ENCODE data around the gene TRIM36. TPM values are rescaled to one million over a fixed set of nuclear protein-coding genes. Genes with fewer than 3 reads are reported as not detected.
A peak's percentile ranks its signal among the peaks of the same experiment; 100 is the strongest.

Gene TRIM36
- total RNA-seq, 2 donors from 2014 or later: 26.3 to 26.9 TPM

- Histone ChIP-seq H3K9me3 (no peaks in the 10 kb centered on the region), H3K4me3 (no peak overlapping the region), H3K27me3 (no peaks in the 10 kb centered on the region), H3K36me3 (no peaks in the 10 kb centered on the region), H3K9ac (ENCODE audit: low read depth in 2 of 2, low read length in 2 of 2) (no peak overlapping the region), H3K4me1 (peaks cover 4% of the 10 kb centered on the region), H3K27ac (peak overlapping the region; percentile 72)
- intact Hi-C loops (cut with DNase I): no loop called here
- TF ChIP-seq CTCF (IDR thresholded peaks at IDR 0.05): no peak
- DNase-seq: no peak
Observed at GRCh38 chr5:115189866-115190265, 20.2 kb upstream of the TRIM36 start.

- no peak for DNase-seq
- no peak overlapping the region for H3K27ac ChIP-seq
- no peaks in the 10 kb centered on the region for H3K36me3 ChIP-seq
- no peak overlapping the region for H3K4me3 ChIP-seq
- H3K4me1 ChIP-seq: peaks cover 4% of the 10 kb centered on the region
- no peaks in the 10 kb centered on the region for H3K9me3 ChIP-seq
- intact Hi-C loops (cut with DNase I): no loop called here
- peaks cover 7% of the 10 kb centered on the region for H3K27me3 ChIP-seq
- no peak overlapping the region for H3K9ac ChIP-seq (ENCODE audit: low read depth in 2 of 2, low read length in 2 of 2)
- no peak for TF ChIP-seq CTCF (IDR thresholded peaks at IDR 0.05)
Observed at GRCh38 chr5:115186794-115187193, 17.1 kb upstream of the TRIM36 start.

GRCh38 chr5:115184770-115185169 is 15.1 kb upstream of the TRIM36 start:
- intact Hi-C loops (cut with DNase I): no loop called here
- Histone ChIP-seq H3K27me3 (peaks cover 21% of the 10 kb centered on the region), H3K27ac (no peak overlapping the region), H3K9me3 (no peaks in the 10 kb centered on the region), H3K9ac (ENCODE audit: low read depth in 2 of 2, low read length in 2 of 2) (no peak overlapping the region), H3K36me3 (no peaks in the 10 kb centered on the region), H3K4me1 (peaks cover 10% of the 10 kb centered on the region), H3K4me3 (no peak overlapping the region)
- no peak for TF ChIP-seq CTCF (IDR thresholded peaks at IDR 0.05)
- DNase-seq: no peak

- Histone ChIP-seq H3K9ac (ENCODE audit: low read depth in 2 of 2, low read length in 2 of 2) (no peak overlapping the region), H3K27me3 (peaks cover 31% of the 10 kb centered on the region), H3K27ac (no peak overlapping the region), H3K36me3 (no peaks in the 10 kb centered on the region), H3K9me3 (no peaks in the 10 kb centered on the region), H3K4me1 (peaks cover 12% of the 10 kb centered on the region), H3K4me3 (no peak overlapping the region)
- TF ChIP-seq CTCF (IDR thresholded peaks at IDR 0.05): no peak
- no peak for DNase-seq
- intact Hi-C loops (cut with DNase I): no loop called here
Observed at GRCh38 chr5:115181757-115182156, 12.0 kb upstream of the TRIM36 start.

- Histone ChIP-seq H3K4me1 (peaks cover 12% of the 10 kb centered on the region), H3K9me3 (no peaks in the 10 kb centered on the region), H3K27ac (no peak overlapping the region), H3K4me3 (peak overlapping the region; percentile 50), H3K36me3 (no peaks in the 10 kb centered on the region), H3K9ac (ENCODE audit: low read depth in 2 of 2, low read length in 2 of 2) (peak overlapping the region in 1 of 2 donors; percentile 33), H3K27me3 (peaks cover 31% of the 10 kb centered on the region)
- intact Hi-C loops (cut with DNase I): no loop called here
- DNase-seq: peak; percentile 51
- no peak for TF ChIP-seq CTCF (IDR thresholded peaks at IDR 0.05)
Observed at GRCh38 chr5:115180165-115180709, 10.5 kb upstream of the TRIM36 start.

All from colonic mucosa (tissue), 4 donors.